ENCODE measurements around the gene ENOSF1. TPM values are rescaled to one million over a fixed set of nuclear protein-coding genes. Genes with fewer than 3 reads are reported as not detected.

The ENOSF1 gene
- polyA plus RNA-seq, 2 of the 4 experiments (the other 2 are of a cell fraction) = 27.3 to 30.0 TPM

- TF ChIP-seq, protein P1, sequence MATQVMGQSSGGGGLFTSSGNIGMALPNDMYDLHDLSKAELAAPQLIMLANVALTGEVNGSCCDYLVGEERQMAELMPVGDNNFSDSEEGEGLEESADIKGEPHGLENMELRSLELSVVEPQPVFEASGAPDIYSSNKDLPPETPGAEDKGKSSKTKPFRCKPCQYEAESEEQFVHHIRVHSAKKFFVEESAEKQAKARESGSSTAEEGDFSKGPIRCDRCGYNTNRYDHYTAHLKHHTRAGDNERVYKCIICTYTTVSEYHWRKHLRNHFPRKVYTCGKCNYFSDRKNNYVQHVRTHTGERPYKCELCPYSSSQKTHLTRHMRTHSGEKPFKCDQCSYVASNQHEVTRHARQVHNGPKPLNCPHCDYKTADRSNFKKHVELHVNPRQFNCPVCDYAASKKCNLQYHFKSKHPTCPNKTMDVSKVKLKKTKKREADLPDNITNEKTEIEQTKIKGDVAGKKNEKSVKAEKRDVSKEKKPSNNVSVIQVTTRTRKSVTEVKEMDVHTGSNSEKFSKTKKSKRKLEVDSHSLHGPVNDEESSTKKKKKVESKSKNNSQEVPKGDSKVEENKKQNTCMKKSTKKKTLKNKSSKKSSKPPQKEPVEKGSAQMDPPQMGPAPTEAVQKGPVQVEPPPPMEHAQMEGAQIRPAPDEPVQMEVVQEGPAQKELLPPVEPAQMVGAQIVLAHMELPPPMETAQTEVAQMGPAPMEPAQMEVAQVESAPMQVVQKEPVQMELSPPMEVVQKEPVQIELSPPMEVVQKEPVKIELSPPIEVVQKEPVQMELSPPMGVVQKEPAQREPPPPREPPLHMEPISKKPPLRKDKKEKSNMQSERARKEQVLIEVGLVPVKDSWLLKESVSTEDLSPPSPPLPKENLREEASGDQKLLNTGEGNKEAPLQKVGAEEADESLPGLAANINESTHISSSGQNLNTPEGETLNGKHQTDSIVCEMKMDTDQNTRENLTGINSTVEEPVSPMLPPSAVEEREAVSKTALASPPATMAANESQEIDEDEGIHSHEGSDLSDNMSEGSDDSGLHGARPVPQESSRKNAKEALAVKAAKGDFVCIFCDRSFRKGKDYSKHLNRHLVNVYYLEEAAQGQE (IDR thresholded peaks at IDR 0.05) = no peak
- no peak for TF ChIP-seq SMC3 (IDR thresholded peaks at IDR 0.05)
- no peak for TF ChIP-seq KDM5A (IDR thresholded peaks at IDR 0.05)
- TF ChIP-seq NPAS2 (CRISPR knock-in tag; IDR thresholded peaks at IDR 0.05; ENCODE audit: borderline replicate concordance) = no peak
Observed at GRCh38 chr18:688323-688722, 24.1 kb downstream of the ENOSF1 start (continued).

DNA sequence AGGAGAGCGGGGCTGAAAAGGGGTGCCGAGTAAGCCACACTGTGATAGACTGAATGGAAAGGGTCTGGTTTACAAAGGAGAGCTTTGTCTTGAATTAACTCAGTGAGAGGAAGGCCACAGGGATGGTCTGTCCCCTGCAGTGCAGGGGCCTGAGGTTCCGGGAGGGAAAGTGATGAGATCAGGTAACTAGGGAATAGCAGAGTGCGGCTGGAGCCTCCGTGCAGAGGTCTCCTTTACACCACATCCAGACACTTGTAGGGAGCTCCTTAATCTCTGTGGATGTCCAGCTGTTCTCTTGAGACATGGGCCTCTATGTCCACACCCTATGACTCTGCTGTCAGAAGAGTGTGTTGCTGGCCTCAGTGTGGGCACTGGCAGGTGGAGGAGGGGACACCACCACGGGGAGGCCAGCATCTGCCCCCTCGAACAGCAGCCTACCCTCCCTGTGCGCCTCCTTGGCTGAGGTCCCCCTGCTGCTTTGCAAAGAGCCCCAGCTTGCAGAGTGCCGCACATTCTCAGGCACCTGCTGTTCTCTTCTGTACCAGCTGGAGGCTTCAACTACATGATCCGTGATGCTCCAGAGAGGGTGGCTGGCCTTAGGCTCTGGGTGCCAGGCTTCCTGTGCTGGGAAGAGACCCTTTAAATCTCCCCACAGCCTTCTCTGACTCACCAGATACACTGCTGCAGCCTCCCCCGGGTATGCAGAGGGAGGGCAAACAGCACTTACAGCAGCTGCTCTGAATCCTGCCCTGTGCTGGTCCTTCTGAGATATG, 25.9 kb downstream of the ENOSF1 start:
- TF ChIP-seq CHD2 (IDR thresholded peaks at IDR 0.05; ENCODE audit: low read length, partially characterized antibody) (no peak), MAFK (IDR thresholded peaks at IDR 0.05; ENCODE audit: partially characterized antibody) (no peak), CEBPB (IDR thresholded peaks at IDR 0.05) (no peak), ESRRA (IDR thresholded peaks at IDR 0.05; ENCODE audit: borderline replicate concordance, low read length) (no peak), TFCP2L1 (CRISPR knock-in tag; IDR thresholded peaks at IDR 0.05) (no peak), RNF2 (IDR thresholded peaks at IDR 0.05; ENCODE audit: borderline replicate concordance, low read depth) (no peak), ZC3H11A (IDR thresholded peaks at IDR 0.05) (no peak), MYC (IDR thresholded peaks at IDR 0.05; ENCODE audit: borderline replicate concordance, low read length) (no peak), KDM5A (IDR thresholded peaks at IDR 0.05) (no peak), HOXB5 (CRISPR knock-in tag; IDR thresholded peaks at IDR 0.05) (no peak), POLR2AphosphoS2 (conservative IDR thresholded peaks at IDR 0.05; ENCODE audit: low read length) (no peak), FOSL2 (IDR thresholded peaks at IDR 0.05) (no peak), FOSL2 (CRISPR knock-in tag; IDR thresholded peaks at IDR 0.05) (no peak), HOXA7 (CRISPR knock-in tag; IDR thresholded peaks at IDR 0.05) (no peak), CTCF (IDR thresholded peaks at IDR 0.05) (no peak), GATA3 (IDR thresholded peaks at IDR 0.05; ENCODE audit: borderline replicate concordance) (no peak)
- TF ChIP-seq, protein P2, sequence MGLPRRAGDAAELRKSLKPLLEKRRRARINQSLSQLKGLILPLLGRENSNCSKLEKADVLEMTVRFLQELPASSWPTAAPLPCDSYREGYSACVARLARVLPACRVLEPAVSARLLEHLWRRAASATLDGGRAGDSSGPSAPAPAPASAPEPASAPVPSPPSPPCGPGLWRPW (IDR thresholded peaks at IDR 0.05) = no peak
- TF ChIP-seq, protein P3, sequence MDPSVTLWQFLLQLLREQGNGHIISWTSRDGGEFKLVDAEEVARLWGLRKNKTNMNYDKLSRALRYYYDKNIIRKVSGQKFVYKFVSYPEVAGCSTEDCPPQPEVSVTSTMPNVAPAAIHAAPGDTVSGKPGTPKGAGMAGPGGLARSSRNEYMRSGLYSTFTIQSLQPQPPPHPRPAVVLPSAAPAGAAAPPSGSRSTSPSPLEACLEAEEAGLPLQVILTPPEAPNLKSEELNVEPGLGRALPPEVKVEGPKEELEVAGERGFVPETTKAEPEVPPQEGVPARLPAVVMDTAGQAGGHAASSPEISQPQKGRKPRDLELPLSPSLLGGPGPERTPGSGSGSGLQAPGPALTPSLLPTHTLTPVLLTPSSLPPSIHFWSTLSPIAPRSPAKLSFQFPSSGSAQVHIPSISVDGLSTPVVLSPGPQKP (IDR thresholded peaks at IDR 0.05; ENCODE audit: low read depth, low read length) = no peak
- TF ChIP-seq, protein P4, sequence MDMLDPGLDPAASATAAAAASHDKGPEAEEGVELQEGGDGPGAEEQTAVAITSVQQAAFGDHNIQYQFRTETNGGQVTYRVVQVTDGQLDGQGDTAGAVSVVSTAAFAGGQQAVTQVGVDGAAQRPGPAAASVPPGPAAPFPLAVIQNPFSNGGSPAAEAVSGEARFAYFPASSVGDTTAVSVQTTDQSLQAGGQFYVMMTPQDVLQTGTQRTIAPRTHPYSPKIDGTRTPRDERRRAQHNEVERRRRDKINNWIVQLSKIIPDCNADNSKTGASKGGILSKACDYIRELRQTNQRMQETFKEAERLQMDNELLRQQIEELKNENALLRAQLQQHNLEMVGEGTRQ (IDR thresholded peaks at IDR 0.05) = no peak
- Histone ChIP-seq H3K27ac (no peak overlapping the region), H3K4me2 (no peak overlapping the region), H3K4me3 (no peak overlapping the region), H3K4me1 (peaks cover 10% of the 10 kb centered on the region; the same call in 1 of the 3 replicates), H3K9me3 (no peaks in the 10 kb centered on the region)
- ATAC-seq = peak; percentile 45 to 54; a peak in 3 of 6 replicates
- CTCF ChIA-PET = no interaction called here
- no peak for DNase-seq (ENCODE audit: low read depth in 1 of 2, low spot score in 1 of 2)
- FAIRE-seq = no peak
- POLR2A ChIA-PET = no interaction called here
- WGBS (ENCODE audit: missing lambda C conversion rate) = 83% methylated on average over 9 of the region's 11 CpGs

Measured in A549 (cell line).